GM21390 (cell line): ENCODE results near the gene FAR2.
"Not testable (repeated sequence)": the region's sequence is repeated elsewhere in the genome, so short reads cannot be mapped to it uniquely, and the experiment has no call there.

Source experiments
- ATAC-seq: cut with Tn5 transposase; IDR thresholded peaks from one replicate; pipeline ENCODE4 v1.9.1; 2021; ENCODE audit not compliant: unreplicated experiment

FAR2 gene

GRCh38 chr12:29148911-29149690, at the start of gene FAR2:
FAR2 (plus strand) TSS chr12:29149278; CDS start chr12:29270450, 121,172 bp downstream.
- ATAC-seq: peak; percentile 47

- no peak for ATAC-seq
Measured at GRCh38 chr12:29102741-29103140, 46.3 kb upstream of the FAR2 start.

- ATAC-seq: peak; percentile 97
Measured at GRCh38 chr12:29103539-29103974, 45.5 kb upstream of the FAR2 start.

- ATAC-seq: no peak
Measured at GRCh38 chr12:29104516-29104915, 44.6 kb upstream of the FAR2 start.

- peak; percentile 84 for ATAC-seq
Measured at GRCh38 chr12:29110506-29111442, 38.3 kb upstream of the FAR2 start.

- no peak for ATAC-seq
Measured at GRCh38 chr12:29113101-29113500, 36.0 kb upstream of the FAR2 start.

DNA sequence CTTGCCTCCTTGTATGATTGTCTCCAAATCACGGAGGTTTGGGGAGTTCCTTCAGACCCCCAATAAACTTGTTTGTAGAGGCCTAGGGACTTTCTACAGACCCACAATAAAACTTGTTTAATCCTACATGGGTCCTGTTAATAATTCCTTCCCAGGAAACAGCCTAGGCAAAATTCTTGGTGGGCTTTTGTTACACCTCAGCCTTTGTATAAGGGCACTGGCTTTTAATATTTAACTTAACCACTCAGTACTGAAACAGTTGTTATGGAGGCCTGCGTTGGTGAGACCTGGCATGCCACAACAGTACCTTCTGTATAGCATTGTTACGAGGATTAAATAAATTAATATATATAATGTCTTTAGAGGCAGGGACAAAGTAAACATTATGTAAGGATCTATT, 32.7 kb upstream of the FAR2 start:
- no peak for ATAC-seq

GRCh38 chr12:29131539-29131938, 17.5 kb upstream of the FAR2 start:
- ATAC-seq: no peak

- ATAC-seq: no peak
Measured at GRCh38 chr12:29132316-29132715, 16.8 kb upstream of the FAR2 start.

DNA sequence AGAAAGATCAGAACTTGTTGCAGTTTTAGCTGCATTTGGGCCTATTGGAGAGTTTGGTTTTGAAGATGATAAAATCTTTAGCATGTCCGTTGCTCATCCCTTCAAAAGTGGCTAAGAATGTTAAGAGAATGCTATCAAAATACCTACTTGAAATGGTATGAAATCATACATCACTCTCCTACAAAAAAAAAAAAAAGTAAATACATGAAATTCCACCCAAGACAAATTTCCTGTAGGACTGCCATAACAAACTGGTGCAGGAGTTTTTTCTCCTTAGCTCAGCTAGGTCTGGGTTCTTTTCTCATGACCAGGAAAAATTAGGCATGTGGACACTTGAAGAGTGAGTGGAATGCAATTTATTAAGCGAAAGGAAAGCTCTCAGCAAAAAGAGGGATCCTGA, 15.9 kb upstream of the FAR2 start:
- ATAC-seq: no peak

DNA sequence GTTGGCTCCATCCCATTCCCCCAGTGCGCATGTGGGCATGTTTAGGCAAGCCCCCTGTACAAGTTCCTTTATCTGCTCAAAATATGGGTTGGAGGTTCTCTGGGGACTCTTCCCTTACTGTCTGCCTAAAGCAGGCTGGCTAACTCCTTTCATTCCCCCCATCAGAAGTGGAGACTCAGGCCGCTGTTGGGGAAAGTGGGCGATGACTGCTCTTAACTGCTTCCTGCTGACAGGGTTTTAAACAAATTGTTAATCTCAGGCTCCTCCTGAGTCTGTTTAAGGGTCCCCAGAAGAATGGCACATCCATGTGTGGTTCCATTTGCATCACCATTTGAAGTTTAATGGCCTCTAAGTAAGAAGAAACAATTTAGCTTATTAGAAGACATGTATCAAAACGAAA, 15.4 kb upstream of the FAR2 start:
- ATAC-seq: no peak

DNA sequence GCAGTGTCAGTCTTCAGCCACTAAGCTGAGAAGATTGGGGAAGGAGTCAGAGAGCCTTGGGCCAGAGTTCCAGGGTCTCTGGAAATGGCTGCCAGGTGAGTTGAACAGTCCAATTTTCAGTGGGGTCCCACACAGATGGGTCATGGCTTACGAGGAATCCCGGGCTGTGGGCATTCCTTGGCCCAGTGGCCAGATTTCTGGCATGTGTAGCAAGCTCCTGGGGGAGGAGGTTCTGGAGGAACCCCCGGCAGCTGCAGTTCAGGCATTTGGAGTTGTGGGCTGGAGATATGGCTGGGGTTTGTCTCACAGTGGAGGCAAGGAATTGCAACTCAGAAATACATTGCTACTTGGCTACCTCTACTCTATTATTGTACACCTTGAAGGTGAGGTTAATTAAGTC, 10.8 kb upstream of the FAR2 start:
- not testable (repeated sequence) for ATAC-seq

DNA sequence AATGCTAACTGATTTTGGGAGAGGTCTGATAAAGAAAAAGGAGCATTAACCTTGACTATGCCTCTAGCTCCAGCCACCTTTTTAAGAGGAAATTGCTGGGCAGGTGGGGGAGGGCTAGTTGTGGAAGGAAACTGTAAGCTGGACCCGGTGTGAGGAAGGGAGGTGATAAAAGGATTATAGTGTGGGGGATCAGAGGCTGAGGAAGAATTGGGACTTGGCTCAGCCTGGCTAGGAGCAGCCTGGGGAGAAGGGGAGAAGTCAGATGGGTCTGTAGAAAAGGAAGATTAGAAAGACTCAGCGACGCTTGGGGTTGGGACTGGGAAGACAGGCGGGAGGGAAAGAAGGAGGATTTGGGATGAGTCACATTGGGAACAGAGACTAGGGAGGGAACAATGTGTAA, 10.2 kb upstream of the FAR2 start:
- not testable (repeated sequence) for ATAC-seq

- no peak for ATAC-seq
Measured at GRCh38 chr12:29145372-29146170, 3.5 kb upstream of the FAR2 start.

- ATAC-seq: no peak
Measured at GRCh38 chr12:29146196-29146595, 2.9 kb upstream of the FAR2 start.

- no peak for ATAC-seq
Measured at GRCh38 chr12:29147731-29148595, 1.1 kb upstream of the FAR2 start.

- ATAC-seq: peak; percentile 7
Measured at GRCh38 chr12:29148596-29148910, 525 bp upstream of the FAR2 start.

GRCh38 chr12:29149691-29150281, 708 bp downstream of the FAR2 start:
- no peak for ATAC-seq

- ATAC-seq: no peak
Measured at GRCh38 chr12:29150462-29150861, 1.4 kb downstream of the FAR2 start.
